Ramos (cell line): ENCODE results near the gene P2RX6.

Experiments
- in situ Hi-C: fragments of 300-500 bp; cut with MboI; formaldehyde crosslinking; loops from one replicate; pipeline ENCODE4 v1.14.3; 2022; ENCODE audit warnings: low sequenced_read_pairs; ENCODE audit not compliant: unreplicated experiment

The P2RX6 gene

GRCh38 chr22:20979243-20979809, 35.6 kb upstream of the P2RX6 start:
- in situ Hi-C loops = no loop called here

GRCh38 chr22:20979940-20980453, 35.0 kb upstream of the P2RX6 start:
- in situ Hi-C loops = no loop called here

DNA sequence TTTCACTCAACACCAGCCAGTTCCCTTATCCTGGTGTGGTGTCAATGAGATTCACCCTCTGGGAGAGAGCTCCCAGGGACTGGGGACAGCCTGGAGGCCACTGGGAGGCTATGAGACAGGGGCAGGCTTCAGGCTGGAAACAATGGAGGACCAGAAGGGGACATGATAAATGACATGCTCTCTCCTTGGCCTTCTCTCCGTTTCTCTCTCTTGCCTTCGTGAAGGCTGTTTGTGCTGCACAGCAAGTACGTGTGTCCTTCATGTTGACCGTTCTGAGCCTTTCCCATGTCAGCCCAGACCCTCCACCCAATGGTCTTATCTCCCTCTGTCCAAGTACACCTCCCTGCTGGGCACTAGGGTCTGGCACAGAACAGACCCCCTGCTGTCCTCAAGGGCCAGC, 34.4 kb upstream of the P2RX6 start:
- in situ Hi-C loops = no loop called here

GRCh38 chr22:20980938-20981722, 33.8 kb upstream of the P2RX6 start:
- in situ Hi-C loops = no loop called here

DNA sequence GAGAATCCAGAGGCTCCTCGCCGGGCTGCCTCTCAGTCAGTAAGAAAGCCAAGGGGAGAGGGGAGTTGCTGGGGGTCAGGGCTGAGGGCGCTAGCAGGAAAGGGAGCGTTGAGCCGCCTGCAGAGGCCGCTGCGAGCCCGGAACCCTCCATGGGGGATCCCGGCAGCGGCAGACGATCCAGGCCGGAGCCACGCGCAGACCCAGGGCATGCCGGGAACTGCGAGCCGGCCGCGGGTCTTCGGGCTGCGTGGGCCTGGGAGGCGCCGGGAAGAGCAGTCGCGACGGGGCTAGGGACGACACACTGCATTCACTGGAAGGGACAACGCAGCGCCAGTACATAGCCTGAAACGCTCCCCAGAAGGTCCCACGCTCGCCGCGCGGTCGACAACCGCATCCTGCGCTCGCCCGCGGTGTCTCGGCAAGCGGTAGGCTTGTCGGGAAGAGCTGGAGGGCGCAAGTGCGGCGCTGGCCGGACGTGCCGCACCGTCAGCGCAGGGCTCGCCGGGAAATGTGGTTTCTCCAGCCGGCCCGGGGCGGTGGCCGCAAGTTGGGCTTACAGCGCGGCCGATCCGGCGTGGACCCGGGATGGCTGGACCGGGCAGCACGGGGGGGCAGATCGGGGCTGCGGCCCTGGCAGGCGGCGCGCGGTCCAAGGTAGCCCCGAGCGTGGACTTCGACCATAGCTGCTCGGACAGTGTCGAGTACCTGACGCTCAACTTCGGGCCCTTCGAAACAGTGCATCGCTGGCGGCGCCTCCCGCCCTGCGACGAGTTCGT, 33.0 kb upstream of the P2RX6 start, which contains the start of gene LZTR1:
Gene LZTR1, plus strand, starts transcription at position 511 of the 776 bp plus-strand sequence. Its CDS starts 75 bp downstream, at position 586.
- in situ Hi-C loops = no loop called here

DNA sequence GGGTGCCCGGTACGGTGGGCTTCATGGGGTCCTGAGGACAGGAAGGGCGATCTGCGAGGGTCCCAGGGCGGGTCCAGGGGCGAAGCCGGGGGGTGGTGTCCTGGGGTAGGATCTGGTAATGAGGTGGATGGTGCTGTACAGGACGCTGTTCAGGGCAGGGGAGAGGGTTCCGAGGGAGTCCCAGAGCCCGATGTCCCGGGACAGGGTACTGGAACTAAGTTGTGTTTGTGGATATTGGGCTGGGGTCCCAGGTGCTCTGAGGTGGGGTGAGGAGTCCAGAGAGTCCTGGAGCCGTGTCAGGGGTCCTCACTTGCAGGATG, 32.4 kb upstream of the P2RX6 start:
- in situ Hi-C loops = no loop called here

- in situ Hi-C loops = no loop called here
Measured at GRCh38 chr22:20983081-20983771, 31.7 kb upstream of the P2RX6 start.

DNA sequence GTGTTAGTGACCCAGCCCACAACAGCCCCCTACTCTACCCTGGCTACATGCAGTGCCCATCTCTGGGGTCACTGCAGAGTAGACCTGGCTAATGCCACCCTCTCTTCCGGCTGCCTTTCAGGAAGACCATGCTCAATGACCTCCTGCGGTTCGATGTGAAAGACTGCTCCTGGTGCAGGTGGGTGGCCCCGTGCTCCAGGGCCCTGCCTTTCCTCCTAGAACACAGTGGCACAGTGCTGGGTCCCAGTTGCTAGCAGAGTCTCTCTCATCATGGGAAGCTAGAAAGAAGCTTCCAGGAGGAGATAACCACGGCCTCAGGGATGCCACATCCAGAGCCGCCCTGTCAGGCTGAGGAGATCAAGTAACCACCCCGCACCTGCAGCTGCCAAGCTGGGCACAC, 29.2 kb upstream of the P2RX6 start:
- in situ Hi-C loops = no loop called here

- in situ Hi-C loops = no loop called here
Measured at GRCh38 chr22:20986365-20986764, 28.6 kb upstream of the P2RX6 start.

GRCh38 chr22:20987375-20987774, 27.6 kb upstream of the P2RX6 start:
- in situ Hi-C loops = no loop called here

DNA sequence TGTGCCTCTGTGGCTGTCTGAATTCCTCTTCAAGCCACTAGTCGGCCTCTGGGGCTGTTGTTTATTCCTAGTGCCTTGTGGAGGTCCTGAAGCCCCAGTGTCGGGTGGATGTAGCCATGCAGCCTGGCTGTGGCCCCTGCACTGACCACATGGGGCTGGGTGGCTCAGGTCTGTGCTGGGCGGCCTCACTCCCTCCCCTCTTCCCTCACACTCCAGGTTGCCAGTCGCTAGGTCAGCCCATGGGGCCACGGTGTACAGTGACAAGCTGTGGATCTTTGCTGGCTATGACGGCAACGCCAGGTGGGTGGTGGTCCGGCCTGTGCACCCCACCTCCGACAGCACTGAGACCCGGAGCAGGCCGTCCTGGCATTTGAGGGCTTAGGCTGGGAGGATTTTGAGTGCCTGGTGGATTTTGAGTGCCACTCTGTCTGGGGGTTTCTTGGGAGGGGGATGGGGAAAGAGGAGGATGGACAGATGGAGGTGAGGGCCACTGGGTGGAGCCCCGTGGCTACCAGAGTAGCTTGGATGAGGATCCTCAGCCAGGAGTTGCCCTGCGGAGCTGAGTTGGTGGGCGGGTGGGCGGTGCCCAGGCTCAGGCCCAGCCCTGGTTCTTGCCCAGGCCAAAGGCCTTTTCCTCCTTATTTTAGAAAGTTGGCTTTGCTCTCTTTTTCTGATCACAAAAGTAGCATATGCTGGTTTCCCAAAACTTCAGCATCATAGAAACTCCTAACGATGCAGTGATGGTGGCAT, 26.2 kb upstream of the P2RX6 start:
- in situ Hi-C loops = no loop called here

- in situ Hi-C loops = no loop called here
Measured at GRCh38 chr22:20989323-20990138, 25.4 kb upstream of the P2RX6 start.

DNA sequence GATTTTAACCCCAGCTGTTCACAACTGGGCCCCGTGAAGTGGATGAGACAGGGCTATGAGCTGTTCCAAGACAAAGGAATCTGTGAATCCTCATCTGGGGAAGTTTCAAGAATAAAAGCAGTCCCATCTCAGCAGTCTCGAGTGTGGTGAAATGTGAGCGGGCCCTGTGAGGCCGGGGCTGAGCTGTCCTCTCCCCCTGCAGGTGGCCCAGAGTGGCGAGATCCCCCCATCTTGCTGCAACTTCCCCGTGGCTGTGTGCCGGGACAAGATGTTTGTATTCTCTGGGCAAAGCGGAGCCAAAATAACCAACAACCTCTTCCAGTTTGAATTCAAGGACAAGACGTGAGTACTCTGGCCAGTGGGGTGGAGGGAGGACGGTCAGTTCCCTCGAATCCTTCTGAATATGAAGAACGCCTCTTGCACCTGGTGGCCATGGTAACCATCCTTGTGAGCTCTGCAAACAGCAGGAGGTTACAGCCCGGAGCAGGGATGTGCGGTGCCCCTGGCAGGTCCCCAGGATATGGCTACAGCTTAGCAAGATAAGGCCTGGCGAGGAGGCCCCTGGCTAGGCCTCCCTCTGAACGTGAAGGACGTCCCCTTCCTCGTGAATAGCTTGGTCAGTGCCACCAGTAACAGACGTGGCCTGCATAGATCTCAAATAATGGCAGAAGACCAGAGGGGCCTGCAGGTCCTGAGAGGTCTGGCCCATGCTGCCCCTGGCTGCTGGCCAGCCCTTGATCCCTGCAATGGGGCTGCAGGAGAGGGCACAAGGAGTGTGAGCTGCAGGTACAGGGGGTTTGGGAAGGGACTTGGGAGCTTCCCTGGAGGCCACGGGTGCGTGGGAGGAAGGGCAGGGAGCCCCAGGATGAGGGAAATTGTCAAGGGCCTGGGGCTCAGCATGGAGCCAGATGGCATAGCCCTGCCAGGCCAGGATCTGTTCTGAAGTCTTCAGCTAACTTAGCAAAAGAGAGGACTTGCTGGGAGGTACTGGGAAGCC, 24.5 kb upstream of the P2RX6 start:
- in situ Hi-C loops = no loop called here

- in situ Hi-C loops = no loop called here
Measured at GRCh38 chr22:20991252-20992055, 23.5 kb upstream of the P2RX6 start.

GRCh38 chr22:20992056-20992442, 22.9 kb upstream of the P2RX6 start:
- in situ Hi-C loops = no loop called here

- in situ Hi-C loops = no loop called here
Measured at GRCh38 chr22:20992456-20993303, 22.3 kb upstream of the P2RX6 start.
